DOHH2 (cell line): Measurements from ENCODE around the gene UGT1A5.

ENCODE experiments used
- CTCF ChIP-seq: fragments of 200-600 bp; sonication (generic); IDR thresholded peaks from one replicate; pipeline ENCODE4 v1.5.1; 2014; ENCODE audit warnings: antibody characterized with exemption, mild to moderate bottlenecking, low read depth, low read length; ENCODE audit not compliant: poor library complexity, severe bottlenecking
- EZH2phosphoT487 ChIP-seq: fragments of 200-600 bp; sonication (generic); IDR thresholded peaks from 2 replicates; pipeline ENCODE4 v1.6.1; 2017; ENCODE audit warnings: borderline replicate concordance, mild to moderate bottlenecking, antibody characterized with exemption, low read length, moderate library complexity, mixed read lengths

GRCh38 chr2:233714121-233714520, 1.4 kb downstream of the UGT1A5 start:
- no peak for TF ChIP-seq CTCF
- no peak for TF ChIP-seq EZH2phosphoT487
